ENCODE measurements around the gene TREML2.

DNA sequence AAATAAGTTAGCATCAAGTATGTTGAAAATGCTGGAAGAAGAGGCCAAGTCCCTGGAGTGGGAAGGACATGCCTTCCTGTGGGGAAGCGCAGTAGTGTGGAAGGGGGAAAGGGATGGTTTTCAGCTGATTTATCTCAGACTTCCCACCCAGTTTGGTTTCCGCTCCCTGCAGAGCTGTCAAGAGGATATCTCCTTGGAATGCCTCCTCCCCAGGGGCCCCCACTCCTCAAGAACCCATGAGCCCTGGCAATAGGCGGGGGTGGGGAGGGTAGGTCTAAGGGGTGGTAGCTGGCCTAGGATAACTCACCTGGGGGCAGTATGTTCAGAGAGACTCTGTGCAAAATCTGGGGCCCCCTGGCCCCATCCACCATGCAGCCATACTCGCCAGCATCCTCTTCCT, 47.5 kb downstream of the TREML2 start:
- TF ChIP-seq, protein P1, sequence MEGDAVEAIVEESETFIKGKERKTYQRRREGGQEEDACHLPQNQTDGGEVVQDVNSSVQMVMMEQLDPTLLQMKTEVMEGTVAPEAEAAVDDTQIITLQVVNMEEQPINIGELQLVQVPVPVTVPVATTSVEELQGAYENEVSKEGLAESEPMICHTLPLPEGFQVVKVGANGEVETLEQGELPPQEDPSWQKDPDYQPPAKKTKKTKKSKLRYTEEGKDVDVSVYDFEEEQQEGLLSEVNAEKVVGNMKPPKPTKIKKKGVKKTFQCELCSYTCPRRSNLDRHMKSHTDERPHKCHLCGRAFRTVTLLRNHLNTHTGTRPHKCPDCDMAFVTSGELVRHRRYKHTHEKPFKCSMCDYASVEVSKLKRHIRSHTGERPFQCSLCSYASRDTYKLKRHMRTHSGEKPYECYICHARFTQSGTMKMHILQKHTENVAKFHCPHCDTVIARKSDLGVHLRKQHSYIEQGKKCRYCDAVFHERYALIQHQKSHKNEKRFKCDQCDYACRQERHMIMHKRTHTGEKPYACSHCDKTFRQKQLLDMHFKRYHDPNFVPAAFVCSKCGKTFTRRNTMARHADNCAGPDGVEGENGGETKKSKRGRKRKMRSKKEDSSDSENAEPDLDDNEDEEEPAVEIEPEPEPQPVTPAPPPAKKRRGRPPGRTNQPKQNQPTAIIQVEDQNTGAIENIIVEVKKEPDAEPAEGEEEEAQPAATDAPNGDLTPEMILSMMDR (IDR thresholded peaks at IDR 0.05): no peak
- TF ChIP-seq POLR2A (IDR thresholded peaks at IDR 0.05): no peak

Data from vagina (tissue), 2 donors.